HEK293 (cell line): ENCODE data around the gene C8G.

Experiments used
- CTCF ChIA-PET: fragments of 350-600 bp; formaldehyde crosslinking; extraction: SDS; loops from one replicate; lab custom pipeline; 2021; ENCODE audit warnings: antibody characterized with exemption; lab: Yijun Ruan, JAX
- POLR2A ChIA-PET: fragments of 300-600 bp; formaldehyde crosslinking; extraction: SDS; loops from one replicate; lab custom pipeline; 2020; ENCODE audit warnings: antibody characterized with exemption, inconsistent platforms; lab: Yijun Ruan, JAX
- H3K27ac ChIP-seq: fragments of 200-500 bp; sonication (Bioruptor generic); 2 replicates; pipeline ENCODE4 v1.5.1; 2014; ENCODE audit warnings: low read depth, low read length, control low read depth, inconsistent platforms; ENCODE audit errors: extremely low read depth
- H3K36me3 ChIP-seq, 2 experiments: fragments of 200-500 bp in 1 of 2; sonication (Bioruptor generic) in 1 of 2; 1 replicate in 1 of 2; 2 replicates in 1 of 2; pipeline ENCODE4 v1.5.1; 2014 to 2017; ENCODE audit warnings: inconsistent platforms in 2 of 2, low read length in 2 of 2; ENCODE audit not compliant: control insufficient read depth in 2 of 2, insufficient read depth in 1 of 2
- H3K4me1 ChIP-seq: fragments of 200-500 bp; sonication (Bioruptor generic); 2 replicates; pipeline ENCODE4 v1.5.1; 2014; ENCODE audit warnings: mild to moderate bottlenecking, low read length, inconsistent platforms; ENCODE audit not compliant: control insufficient read depth, insufficient read depth
- H3K4me3 ChIP-seq: 2 replicates; pipeline ENCODE4 v1.5.1; 2011; ENCODE audit warnings: low read depth, mild to moderate bottlenecking, control low read depth, low read length, moderate library complexity
- H3K9me3 ChIP-seq: fragments of 200-500 bp; sonication (Bioruptor generic); 2 replicates; pipeline ENCODE4 v1.5.1; 2014; ENCODE audit warnings: low read depth, low read length, inconsistent platforms; ENCODE audit not compliant: control insufficient read depth, insufficient read depth
- GLIS1 ChIP-seq: fragments of 450-650 bp; formaldehyde crosslinking; IDR thresholded peaks from 2 replicates; pipeline ENCODE4 v1.5.1; 2016; ENCODE audit warnings: missing biosample characterization, missing genetic modification characterization
- SETDB1 ChIP-seq: IDR thresholded peaks from one replicate; pipeline ENCODE4 v1.6.1; 2017; ENCODE audit warnings: mild to moderate bottlenecking, low read length, moderate library complexity, mixed read lengths; ENCODE audit not compliant: insufficient read length
- TRIM28 ChIP-seq: IDR thresholded peaks from 2 replicates; pipeline ENCODE4 v1.6.1; 2011; ENCODE audit warnings: low read length, control low read depth, borderline replicate concordance
- ZBTB48 ChIP-seq: fragments of 450-650 bp; formaldehyde crosslinking; IDR thresholded peaks from 2 replicates; pipeline ENCODE4 v1.5.1; 2016; ENCODE audit warnings: missing biosample characterization, missing genetic modification characterization
- ZFP41 ChIP-seq: fragments of 450-650 bp; formaldehyde crosslinking; IDR thresholded peaks from 2 replicates; pipeline ENCODE4 v1.5.1; 2016; ENCODE audit warnings: missing biosample characterization, missing genetic modification characterization, borderline replicate concordance
- ZNF114 ChIP-seq: fragments of 450-650 bp; formaldehyde crosslinking; IDR thresholded peaks from 2 replicates; pipeline ENCODE4 v1.5.0; 2017; ENCODE audit warnings: missing biosample characterization, missing genetic modification characterization
- ZNF274 ChIP-seq, 2 experiments: fragments of 200-500 bp in 1 of 2; fragments of 450-650 bp in 1 of 2; sonication (Bioruptor generic) in 1 of 2; formaldehyde crosslinking in 1 of 2; IDR thresholded peaks; 2 replicates each; pipeline versions ENCODE4 v1.5.1 to v1.6.1; 2014 to 2016; ENCODE audit warnings: borderline replicate concordance in 1 of 2, inconsistent platforms in 1 of 2, low read length in 1 of 2, missing biosample characterization in 1 of 2, missing genetic modification characterization in 1 of 2
- ZNF354C ChIP-seq: fragments of 450-650 bp; formaldehyde crosslinking; IDR thresholded peaks from 2 replicates; pipeline ENCODE4 v1.5.1; 2016; ENCODE audit warnings: missing biosample characterization, missing genetic modification characterization, low read depth, borderline replicate concordance
- ZNF37A ChIP-seq: fragments of 450-650 bp; IDR thresholded peaks from 2 replicates; pipeline ENCODE4 v1.5.1; 2018; ENCODE audit warnings: missing biosample characterization, missing genetic modification characterization
- ZNF426 ChIP-seq: fragments of 450-650 bp; formaldehyde crosslinking; IDR thresholded peaks from 2 replicates; pipeline ENCODE4 v1.5.1; 2017; ENCODE audit warnings: missing biosample characterization, missing genetic modification characterization, mild to moderate bottlenecking, inconsistent platforms, moderate library complexity
- ZNF600 ChIP-seq: fragments of 450-650 bp; formaldehyde crosslinking; IDR thresholded peaks from 2 replicates; pipeline ENCODE4 v1.5.1; 2016; ENCODE audit warnings: missing biosample characterization, missing genetic modification characterization
- ZNF777 ChIP-seq: fragments of 450-650 bp; formaldehyde crosslinking; IDR thresholded peaks from 2 replicates; pipeline ENCODE4 v1.5.1; 2017; ENCODE audit warnings: missing biosample characterization, missing genetic modification characterization, borderline replicate concordance
- TF ChIP-seq, protein P1 (sequence below): fragments of 450-650 bp; formaldehyde crosslinking; IDR thresholded peaks from 2 replicates; pipeline ENCODE4 v1.5.1; 2016; ENCODE audit warnings: missing biosample characterization, missing genetic modification characterization
- TF ChIP-seq, protein P2 (sequence below): fragments of 450-650 bp; formaldehyde crosslinking; IDR thresholded peaks from 2 replicates; pipeline ENCODE4 v1.5.1; 2016; ENCODE audit warnings: missing biosample characterization, missing genetic modification characterization
- TF ChIP-seq, protein P3 (sequence below): fragments of 450-650 bp; formaldehyde crosslinking; IDR thresholded peaks from 2 replicates; pipeline ENCODE4 v1.5.1; 2016; ENCODE audit warnings: missing biosample characterization, missing genetic modification characterization
- TF ChIP-seq, protein P4 (sequence below): fragments of 450-650 bp; formaldehyde crosslinking; conservative IDR thresholded peaks from 2 replicates; pipeline ENCODE4 v1.5.1; 2016; ENCODE audit warnings: low read depth, missing biosample characterization, missing genetic modification characterization

Gene C8G

DNA sequence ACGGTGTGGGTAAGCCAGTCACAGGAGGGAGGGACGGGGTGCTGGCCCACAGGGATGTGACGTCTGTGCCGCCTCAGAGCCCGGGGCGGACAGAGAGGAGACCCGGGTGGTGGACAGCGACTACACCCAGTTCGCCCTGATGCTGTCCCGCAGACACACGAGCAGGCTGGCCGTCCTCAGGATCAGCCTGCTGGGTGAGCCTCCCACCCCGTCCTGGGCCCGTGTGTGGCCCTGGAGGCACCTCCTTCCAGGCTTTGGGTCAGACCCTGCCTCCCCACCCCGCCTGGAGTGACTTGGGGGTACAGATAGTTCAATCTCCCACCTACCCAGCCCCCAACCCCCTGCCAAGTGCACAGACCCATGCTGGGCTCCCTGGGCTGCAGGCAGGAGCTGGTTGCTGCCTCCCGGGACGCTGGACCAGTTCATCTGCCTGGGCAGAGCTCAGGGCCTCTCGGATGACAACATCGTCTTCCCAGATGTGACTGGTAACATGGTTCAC lies 8.8 kb downstream of the C8G start:
- CTCF ChIA-PET, result interaction anchor here (1.0 to 1.6 kb wide), 2 partner anchors 38 to 82 kb away, joined by 4 to 6 read pairs; partner anchors contain the start of gene PAXX

DNA sequence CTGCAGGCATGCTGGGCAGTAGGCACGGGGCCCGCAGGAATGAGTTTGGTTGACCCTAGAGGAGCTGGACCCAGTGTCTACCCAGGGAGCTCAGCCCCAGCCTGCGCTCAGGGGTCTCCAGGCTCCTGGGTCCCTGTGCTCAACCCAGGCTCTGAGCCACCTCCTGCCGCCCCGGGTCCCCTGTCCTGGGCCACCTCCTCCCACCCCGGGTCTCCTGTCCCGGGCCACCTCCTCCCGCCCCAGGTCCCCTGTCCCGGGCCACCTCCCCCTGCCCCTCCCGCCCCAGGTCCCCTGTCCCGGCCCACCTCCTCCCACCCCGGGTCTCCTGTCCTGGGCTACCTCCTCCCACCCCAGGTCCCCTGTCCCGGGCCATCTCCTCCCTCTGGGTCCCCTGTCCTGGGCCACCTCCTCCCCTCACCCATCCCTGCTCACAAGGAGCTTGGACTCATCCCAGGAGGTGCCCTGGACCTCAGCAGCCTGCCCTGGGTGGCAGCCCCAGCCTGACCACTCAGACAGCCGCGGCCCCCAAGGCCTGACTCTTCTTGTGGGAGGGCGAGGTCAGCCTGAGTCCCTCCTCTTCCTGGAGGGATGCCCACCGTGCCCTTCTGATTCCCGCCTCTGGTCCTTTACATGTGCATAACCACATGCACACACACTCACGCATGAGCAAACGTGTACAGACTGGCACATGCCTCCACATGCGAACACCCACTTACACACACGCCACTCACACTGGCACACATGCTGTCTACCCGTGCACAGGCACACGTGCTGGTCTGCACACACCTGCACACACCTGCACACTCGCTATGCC lies 9.4 kb downstream of the C8G start:
- TF ChIP-seq, protein P1, sequence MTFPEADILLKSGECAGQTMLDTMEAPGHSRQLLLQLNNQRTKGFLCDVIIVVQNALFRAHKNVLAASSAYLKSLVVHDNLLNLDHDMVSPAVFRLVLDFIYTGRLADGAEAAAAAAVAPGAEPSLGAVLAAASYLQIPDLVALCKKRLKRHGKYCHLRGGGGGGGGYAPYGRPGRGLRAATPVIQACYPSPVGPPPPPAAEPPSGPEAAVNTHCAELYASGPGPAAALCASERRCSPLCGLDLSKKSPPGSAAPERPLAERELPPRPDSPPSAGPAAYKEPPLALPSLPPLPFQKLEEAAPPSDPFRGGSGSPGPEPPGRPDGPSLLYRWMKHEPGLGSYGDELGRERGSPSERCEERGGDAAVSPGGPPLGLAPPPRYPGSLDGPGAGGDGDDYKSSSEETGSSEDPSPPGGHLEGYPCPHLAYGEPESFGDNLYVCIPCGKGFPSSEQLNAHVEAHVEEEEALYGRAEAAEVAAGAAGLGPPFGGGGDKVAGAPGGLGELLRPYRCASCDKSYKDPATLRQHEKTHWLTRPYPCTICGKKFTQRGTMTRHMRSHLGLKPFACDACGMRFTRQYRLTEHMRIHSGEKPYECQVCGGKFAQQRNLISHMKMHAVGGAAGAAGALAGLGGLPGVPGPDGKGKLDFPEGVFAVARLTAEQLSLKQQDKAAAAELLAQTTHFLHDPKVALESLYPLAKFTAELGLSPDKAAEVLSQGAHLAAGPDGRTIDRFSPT (tag by site-specific recombination), result peak; percentile 56; the same call in 1 of the 2 replicates
- TF ChIP-seq, protein P2, sequence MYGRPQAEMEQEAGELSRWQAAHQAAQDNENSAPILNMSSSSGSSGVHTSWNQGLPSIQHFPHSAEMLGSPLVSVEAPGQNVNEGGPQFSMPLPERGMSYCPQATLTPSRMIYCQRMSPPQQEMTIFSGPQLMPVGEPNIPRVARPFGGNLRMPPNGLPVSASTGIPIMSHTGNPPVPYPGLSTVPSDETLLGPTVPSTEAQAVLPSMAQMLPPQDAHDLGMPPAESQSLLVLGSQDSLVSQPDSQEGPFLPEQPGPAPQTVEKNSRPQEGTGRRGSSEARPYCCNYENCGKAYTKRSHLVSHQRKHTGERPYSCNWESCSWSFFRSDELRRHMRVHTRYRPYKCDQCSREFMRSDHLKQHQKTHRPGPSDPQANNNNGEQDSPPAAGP (tag by site-specific recombination), result no peak
- no peak overlapping the region for H3K4me3 ChIP-seq
- ChIA-PET POLR2A (interaction anchor here (0.5 kb wide), 1 partner anchor 16 kb away, joined by 5 read pairs; no protein-coding TSS in a partner anchor), CTCF (interaction anchor here (1.0 to 1.6 kb wide), 4 partner anchors 9 to 81 kb away, joined by 3 to 6 read pairs (median 4); partner anchors contain the start of genes C8G and PAXX)
- H3K4me1 ChIP-seq, result no peaks in the 10 kb centered on the region; the same call in 1 of the 2 replicates
- H3K9me3 ChIP-seq, result no peaks in the 10 kb centered on the region
- no peak overlapping the region for H3K27ac ChIP-seq
- no peaks in the 10 kb centered on the region for H3K36me3 ChIP-seq

More for the DNA sequence above, 8.8 kb downstream of the C8G start:
- TF ChIP-seq, protein P3, sequence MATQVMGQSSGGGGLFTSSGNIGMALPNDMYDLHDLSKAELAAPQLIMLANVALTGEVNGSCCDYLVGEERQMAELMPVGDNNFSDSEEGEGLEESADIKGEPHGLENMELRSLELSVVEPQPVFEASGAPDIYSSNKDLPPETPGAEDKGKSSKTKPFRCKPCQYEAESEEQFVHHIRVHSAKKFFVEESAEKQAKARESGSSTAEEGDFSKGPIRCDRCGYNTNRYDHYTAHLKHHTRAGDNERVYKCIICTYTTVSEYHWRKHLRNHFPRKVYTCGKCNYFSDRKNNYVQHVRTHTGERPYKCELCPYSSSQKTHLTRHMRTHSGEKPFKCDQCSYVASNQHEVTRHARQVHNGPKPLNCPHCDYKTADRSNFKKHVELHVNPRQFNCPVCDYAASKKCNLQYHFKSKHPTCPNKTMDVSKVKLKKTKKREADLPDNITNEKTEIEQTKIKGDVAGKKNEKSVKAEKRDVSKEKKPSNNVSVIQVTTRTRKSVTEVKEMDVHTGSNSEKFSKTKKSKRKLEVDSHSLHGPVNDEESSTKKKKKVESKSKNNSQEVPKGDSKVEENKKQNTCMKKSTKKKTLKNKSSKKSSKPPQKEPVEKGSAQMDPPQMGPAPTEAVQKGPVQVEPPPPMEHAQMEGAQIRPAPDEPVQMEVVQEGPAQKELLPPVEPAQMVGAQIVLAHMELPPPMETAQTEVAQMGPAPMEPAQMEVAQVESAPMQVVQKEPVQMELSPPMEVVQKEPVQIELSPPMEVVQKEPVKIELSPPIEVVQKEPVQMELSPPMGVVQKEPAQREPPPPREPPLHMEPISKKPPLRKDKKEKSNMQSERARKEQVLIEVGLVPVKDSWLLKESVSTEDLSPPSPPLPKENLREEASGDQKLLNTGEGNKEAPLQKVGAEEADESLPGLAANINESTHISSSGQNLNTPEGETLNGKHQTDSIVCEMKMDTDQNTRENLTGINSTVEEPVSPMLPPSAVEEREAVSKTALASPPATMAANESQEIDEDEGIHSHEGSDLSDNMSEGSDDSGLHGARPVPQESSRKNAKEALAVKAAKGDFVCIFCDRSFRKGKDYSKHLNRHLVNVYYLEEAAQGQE (tag by site-specific recombination), result peak; percentile 33; the same call in 1 of the 2 replicates
- no peak for TF ChIP-seq ZNF600 (tag by site-specific recombination)
- TF ChIP-seq GLIS1 (tag by site-specific recombination), result peak; percentile 50; the same call in 1 of the 2 replicates
- Histone ChIP-seq H3K4me1 (no peaks in the 10 kb centered on the region; the same call in 1 of the 2 replicates), H3K4me3 (no peak overlapping the region), H3K27ac (no peak overlapping the region), H3K9me3 (no peaks in the 10 kb centered on the region), H3K36me3 (no peaks in the 10 kb centered on the region)
- POLR2A ChIA-PET, result interaction anchor here (0.5 kb wide), 1 partner anchor 17 kb away, joined by 5 read pairs; no protein-coding TSS in a partner anchor

DNA sequence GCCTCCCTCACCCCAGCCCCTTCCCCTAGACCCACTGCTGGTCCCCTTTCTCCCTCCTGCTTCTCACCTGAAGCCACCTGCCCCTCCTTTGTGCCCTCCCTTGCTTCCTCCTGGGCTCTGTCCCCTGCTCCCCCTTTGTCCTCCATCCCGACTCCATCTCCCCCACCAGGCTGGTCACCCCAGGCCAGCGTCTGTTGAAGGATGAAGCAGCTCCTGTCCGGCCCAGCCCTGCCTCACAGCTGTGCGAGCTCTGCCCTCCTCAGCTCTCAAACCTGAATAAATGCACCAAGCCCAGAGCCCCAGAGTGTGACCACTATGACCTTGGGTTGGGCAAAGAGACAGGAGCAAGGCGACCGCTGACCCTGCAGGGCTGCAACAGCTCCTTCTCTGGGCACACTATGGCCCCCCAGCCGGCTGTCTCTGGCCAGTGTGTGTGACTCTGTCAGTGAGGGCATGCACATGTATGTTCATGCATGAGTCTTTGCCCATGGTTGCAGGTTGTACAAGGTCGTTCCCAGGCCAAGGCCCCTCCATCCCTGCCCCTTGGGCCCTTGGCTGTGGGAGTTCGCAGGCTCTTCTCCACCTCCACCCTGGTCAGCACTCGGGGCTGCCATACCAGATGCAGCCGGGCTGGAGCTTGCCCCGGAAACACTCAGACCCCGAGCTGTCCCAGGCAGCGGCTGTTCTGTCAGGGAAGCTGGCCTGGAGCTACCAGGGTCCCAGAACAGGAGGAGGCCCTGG lies 10.3 kb downstream of the C8G start:
- Histone ChIP-seq H3K4me3 (no peak overlapping the region), H3K4me1 (no peaks in the 10 kb centered on the region; the same call in 1 of the 2 replicates), H3K9me3 (no peaks in the 10 kb centered on the region), H3K36me3 (no peaks in the 10 kb centered on the region), H3K27ac (no peak overlapping the region)
- ChIA-PET CTCF (interaction anchor here (0.7 to 1.0 kb wide), 3 partner anchors 10 to 80 kb away, joined by 3 to 4 read pairs (median 3); partner anchors contain the start of gene C8G), POLR2A (no interaction called here)
- no peak for TF ChIP-seq TRIM28
- no peak for TF ChIP-seq ZNF114 (tag by site-specific recombination)
- TF ChIP-seq ZNF777 (tag by site-specific recombination), result no peak
- no peak for TF ChIP-seq ZNF274 (IDR thresholded peaks at IDR 0.05; ENCODE audit: low read length)
- no peak for TF ChIP-seq ZNF274 (tag by site-specific recombination; IDR thresholded peaks at IDR 0.05; ENCODE audit: borderline replicate concordance)
- no peak for TF ChIP-seq ZFP41
- TF ChIP-seq ZNF37A (tag by site-specific recombination), result no peak
- TF ChIP-seq ZNF354C (tag by site-specific recombination), result no peak
- TF ChIP-seq SETDB1, result no peak
- TF ChIP-seq, protein P4, sequence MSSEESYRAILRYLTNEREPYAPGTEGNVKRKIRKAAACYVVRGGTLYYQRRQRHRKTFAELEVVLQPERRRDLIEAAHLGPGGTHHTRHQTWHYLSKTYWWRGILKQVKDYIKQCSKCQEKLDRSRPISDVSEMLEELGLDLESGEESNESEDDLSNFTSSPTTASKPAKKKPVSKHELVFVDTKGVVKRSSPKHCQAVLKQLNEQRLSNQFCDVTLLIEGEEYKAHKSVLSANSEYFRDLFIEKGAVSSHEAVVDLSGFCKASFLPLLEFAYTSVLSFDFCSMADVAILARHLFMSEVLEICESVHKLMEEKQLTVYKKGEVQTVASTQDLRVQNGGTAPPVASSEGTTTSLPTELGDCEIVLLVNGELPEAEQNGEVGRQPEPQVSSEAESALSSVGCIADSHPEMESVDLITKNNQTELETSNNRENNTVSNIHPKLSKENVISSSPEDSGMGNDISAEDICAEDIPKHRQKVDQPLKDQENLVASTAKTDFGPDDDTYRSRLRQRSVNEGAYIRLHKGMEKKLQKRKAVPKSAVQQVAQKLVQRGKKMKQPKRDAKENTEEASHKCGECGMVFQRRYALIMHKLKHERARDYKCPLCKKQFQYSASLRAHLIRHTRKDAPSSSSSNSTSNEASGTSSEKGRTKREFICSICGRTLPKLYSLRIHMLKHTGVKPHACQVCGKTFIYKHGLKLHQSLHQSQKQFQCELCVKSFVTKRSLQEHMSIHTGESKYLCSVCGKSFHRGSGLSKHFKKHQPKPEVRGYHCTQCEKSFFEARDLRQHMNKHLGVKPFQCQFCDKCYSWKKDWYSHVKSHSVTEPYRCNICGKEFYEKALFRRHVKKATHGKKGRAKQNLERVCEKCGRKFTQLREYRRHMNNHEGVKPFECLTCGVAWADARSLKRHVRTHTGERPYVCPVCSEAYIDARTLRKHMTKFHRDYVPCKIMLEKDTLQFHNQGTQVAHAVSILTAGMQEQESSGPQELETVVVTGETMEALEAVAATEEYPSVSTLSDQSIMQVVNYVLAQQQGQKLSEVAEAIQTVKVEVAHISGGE (tag by site-specific recombination), result no peak
- TF ChIP-seq ZBTB48 (tag by site-specific recombination), result no peak
- TF ChIP-seq ZNF426 (tag by site-specific recombination), result no peak
